ENCODE data around the gene SH3D19. TPM values are rescaled to one million over a fixed set of nuclear protein-coding genes. Genes with fewer than 3 reads are reported as not detected.

SH3D19 gene
- total RNA-seq, 1 donor from 2014 or later: 39.3 TPM

DNA sequence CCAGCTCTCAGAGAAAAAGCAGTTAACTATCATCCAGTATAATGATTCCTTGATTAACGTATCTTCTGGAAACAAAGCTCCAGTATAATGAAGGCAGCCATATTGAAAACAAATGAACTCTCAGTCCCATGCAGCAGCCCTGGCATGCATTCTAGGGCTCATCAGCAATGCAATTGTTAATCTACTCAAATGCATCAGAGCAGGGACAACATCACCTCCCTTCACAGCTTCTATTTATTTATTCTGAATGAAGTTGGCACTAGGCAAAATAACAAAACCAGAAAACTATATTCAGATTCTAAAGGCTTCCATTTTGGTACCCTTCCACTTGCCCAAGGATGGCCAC, 11.4 kb downstream of the SH3D19 start:
- Histone ChIP-seq H3K9ac (no peak overlapping the region), H2AFZ (replicated peaks) (no peak overlapping the region), H4K20me1 (ENCODE audit: low read depth) (peaks cover 49% of the 10 kb centered on the region), H3K4me2 (no peak overlapping the region), H3K9me3 (ENCODE audit: low read depth) (no peaks in the 10 kb centered on the region), H3K27me3 (no peaks in the 10 kb centered on the region), H3K27ac (no peak overlapping the region), H3F3A (ENCODE audit: low read depth) (peaks cover 11% of the 10 kb centered on the region), H3K4me1 (peaks cover 7% of the 10 kb centered on the region), H3K36me3 (no peaks in the 10 kb centered on the region), H3K4me3 (no peak overlapping the region), H3K79me2 (ENCODE audit: low read depth) (peaks cover 100% of the 10 kb centered on the region)
- TF ChIP-seq EZH2 (IDR thresholded peaks at IDR 0.05) (no peak), EZH2phosphoT487 (IDR thresholded peaks at IDR 0.05) (no peak)
- TF ChIP-seq, protein P1, sequence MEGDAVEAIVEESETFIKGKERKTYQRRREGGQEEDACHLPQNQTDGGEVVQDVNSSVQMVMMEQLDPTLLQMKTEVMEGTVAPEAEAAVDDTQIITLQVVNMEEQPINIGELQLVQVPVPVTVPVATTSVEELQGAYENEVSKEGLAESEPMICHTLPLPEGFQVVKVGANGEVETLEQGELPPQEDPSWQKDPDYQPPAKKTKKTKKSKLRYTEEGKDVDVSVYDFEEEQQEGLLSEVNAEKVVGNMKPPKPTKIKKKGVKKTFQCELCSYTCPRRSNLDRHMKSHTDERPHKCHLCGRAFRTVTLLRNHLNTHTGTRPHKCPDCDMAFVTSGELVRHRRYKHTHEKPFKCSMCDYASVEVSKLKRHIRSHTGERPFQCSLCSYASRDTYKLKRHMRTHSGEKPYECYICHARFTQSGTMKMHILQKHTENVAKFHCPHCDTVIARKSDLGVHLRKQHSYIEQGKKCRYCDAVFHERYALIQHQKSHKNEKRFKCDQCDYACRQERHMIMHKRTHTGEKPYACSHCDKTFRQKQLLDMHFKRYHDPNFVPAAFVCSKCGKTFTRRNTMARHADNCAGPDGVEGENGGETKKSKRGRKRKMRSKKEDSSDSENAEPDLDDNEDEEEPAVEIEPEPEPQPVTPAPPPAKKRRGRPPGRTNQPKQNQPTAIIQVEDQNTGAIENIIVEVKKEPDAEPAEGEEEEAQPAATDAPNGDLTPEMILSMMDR (IDR thresholded peaks at IDR 0.05): no peak
- Mint-ChIP-seq H3K36me3 (peaks cover 26% of the 10 kb centered on the region), H3K9me3 (peaks cover 4% of the 10 kb centered on the region), H3K4me1 (peaks cover 15% of the 10 kb centered on the region), H3K4me3 (no peak overlapping the region), H3K27me3 (ENCODE audit: insufficient read depth, low read depth) (peaks cover 2% of the 10 kb centered on the region), H3K27ac (no peak overlapping the region)
- no peak for DNase-seq (ENCODE audit: low spot score)

DNA sequence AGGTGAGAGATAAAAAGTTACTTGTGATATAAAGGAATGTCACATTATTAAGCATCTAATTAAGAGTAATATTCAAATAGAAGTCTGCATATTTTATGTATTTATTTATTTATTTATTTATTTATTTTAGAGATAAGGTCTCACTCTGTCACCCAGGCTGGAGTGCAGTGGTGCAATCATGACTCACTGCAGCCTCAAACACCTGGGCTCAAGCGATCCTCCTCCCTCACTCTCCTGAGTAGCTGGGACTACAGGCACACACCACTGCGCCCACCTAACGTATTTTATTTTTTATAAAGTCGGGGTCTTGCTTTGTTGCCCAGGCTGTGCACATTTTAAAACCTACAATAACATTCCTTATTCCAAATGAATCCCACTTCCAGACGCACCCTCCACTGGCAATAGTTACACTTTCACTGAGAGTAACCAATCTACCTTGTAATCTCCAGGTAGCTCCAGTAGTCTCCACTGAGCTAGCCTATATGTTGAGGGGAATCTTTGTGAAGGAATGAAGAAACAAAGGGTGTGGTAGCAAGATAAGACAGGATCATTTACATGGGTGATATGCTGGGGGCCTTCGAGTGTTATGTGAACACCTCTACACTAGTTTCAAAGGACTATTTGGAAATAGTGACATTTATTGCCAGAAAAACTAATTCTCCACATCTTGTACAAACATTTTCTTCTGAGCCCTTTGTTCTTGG, 11.9 kb downstream of the SH3D19 start:
- Histone ChIP-seq H4K20me1 (ENCODE audit: low read depth) (peaks cover 44% of the 10 kb centered on the region), H2AFZ (replicated peaks) (no peak overlapping the region), H3K79me2 (ENCODE audit: low read depth) (peaks cover 100% of the 10 kb centered on the region), H3K36me3 (no peaks in the 10 kb centered on the region), H3K4me3 (no peak overlapping the region), H3K9me3 (ENCODE audit: low read depth) (no peaks in the 10 kb centered on the region), H3K27ac (no peak overlapping the region), H3K4me2 (no peak overlapping the region), H3K27me3 (no peaks in the 10 kb centered on the region), H3K9ac (no peak overlapping the region), H3K4me1 (peaks cover 7% of the 10 kb centered on the region), H3F3A (ENCODE audit: low read depth) (peaks cover 11% of the 10 kb centered on the region)
- H3K27me3 Mint-ChIP-seq (ENCODE audit: insufficient read depth, low read depth): peaks cover 2% of the 10 kb centered on the region
- H3K36me3 Mint-ChIP-seq: peaks cover 30% of the 10 kb centered on the region
- H3K9me3 Mint-ChIP-seq: peaks cover 7% of the 10 kb centered on the region
- peaks cover 15% of the 10 kb centered on the region for H3K4me1 Mint-ChIP-seq
- H3K4me3 Mint-ChIP-seq: no peak overlapping the region
- H3K27ac Mint-ChIP-seq: no peak overlapping the region
- TF ChIP-seq, protein P1 (IDR thresholded peaks at IDR 0.05): no peak
- TF ChIP-seq EZH2 (IDR thresholded peaks at IDR 0.05): no peak
- no peak for DNase-seq (ENCODE audit: low spot score)

DNA sequence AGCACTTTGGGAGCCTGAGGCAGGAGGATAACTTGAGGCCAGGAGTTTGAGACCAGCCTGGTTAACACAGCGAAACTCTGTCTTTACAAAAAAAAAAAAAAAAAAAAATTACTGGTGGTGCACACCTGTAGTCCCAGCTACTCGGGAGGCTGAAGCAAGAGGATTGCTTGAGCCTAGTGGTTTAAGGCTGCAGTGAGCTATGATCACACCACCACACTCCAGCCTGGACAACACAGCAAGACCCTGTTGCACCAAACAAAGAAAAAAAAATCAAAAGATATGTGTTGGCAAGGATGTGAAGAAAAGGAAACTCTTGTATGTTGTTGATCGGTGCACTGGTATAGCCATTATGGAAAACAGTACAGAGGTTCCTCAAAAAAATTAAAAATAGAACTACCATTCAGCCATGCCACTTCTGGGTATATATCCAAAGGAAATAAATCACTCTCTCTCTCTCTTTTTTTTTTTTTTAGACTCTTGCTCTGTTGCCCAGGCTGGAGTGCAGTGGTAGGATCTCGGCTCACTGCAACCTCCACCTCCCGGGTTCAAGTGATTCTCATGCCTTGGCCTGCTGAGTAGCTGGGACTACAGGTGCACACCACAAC, 15.2 kb downstream of the SH3D19 start:
- no peak for DNase-seq (ENCODE audit: low spot score)
- Histone ChIP-seq H3K79me2 (ENCODE audit: low read depth) (peaks cover 97% of the 10 kb centered on the region), H3F3A (ENCODE audit: low read depth) (peaks cover 5% of the 10 kb centered on the region), H3K9ac (no peak overlapping the region), H2AFZ (replicated peaks) (no peak overlapping the region), H3K36me3 (no peaks in the 10 kb centered on the region), H3K27me3 (no peaks in the 10 kb centered on the region), H3K27ac (no peak overlapping the region), H3K4me3 (no peak overlapping the region), H4K20me1 (ENCODE audit: low read depth) (peaks cover 16% of the 10 kb centered on the region), H3K4me1 (no peaks in the 10 kb centered on the region), H3K9me3 (ENCODE audit: low read depth) (no peaks in the 10 kb centered on the region), H3K4me2 (no peak overlapping the region)
- Mint-ChIP-seq H3K9me3 (peaks cover 9% of the 10 kb centered on the region), H3K4me1 (peaks cover 1% of the 10 kb centered on the region), H3K27ac (no peak overlapping the region), H3K27me3 (ENCODE audit: insufficient read depth, low read depth) (peaks cover 2% of the 10 kb centered on the region), H3K36me3 (peaks cover 32% of the 10 kb centered on the region), H3K4me3 (no peak overlapping the region)
- TF ChIP-seq EZH2 (IDR thresholded peaks at IDR 0.05) (no peak), EZH2phosphoT487 (IDR thresholded peaks at IDR 0.05) (no peak)
- TF ChIP-seq, protein P1 (IDR thresholded peaks at IDR 0.05): no peak
